Stomach (tissue), 9 donors: ENCODE results near the gene CCSER1. TPM values are rescaled to one million over a fixed set of nuclear protein-coding genes. Genes with fewer than 3 reads are reported as not detected.

ENCODE experiments used
- DNase-seq, 2 donors: peaks; one replicate each; pipeline versions ENCODE4 v3.0.0 to v3.0.0-alpha.2; 2013 to 2019
- H3K27ac ChIP-seq, 5 donors: fragments of 200-600 bp in 4 of 5; sonication (generic) in 4 of 5; one replicate each; pipeline ENCODE4 v1.5.1; 2013 to 2019; ENCODE audit warnings: mild to moderate bottlenecking in 1 of 5, moderate library complexity in 1 of 5
- H3K27me3 ChIP-seq, 3 donors: fragments of 200-600 bp; sonication (generic); one replicate each; pipeline ENCODE4 v1.5.1; 2017 to 2019; ENCODE audit warnings: mixed run types in 1 of 3
- H3K36me3 ChIP-seq, 4 donors: fragments of 200-600 bp; sonication (generic); 1 replicate in 3 of 4; 2 replicates in 1 of 4; pipeline ENCODE4 v1.5.1; 2016 to 2019
- H3K4me1 ChIP-seq, 4 donors: fragments of 200-600 bp; sonication (generic); one replicate each; pipeline ENCODE4 v1.5.1; 2016 to 2019
- H3K4me3 ChIP-seq, 4 donors: fragments of 200-600 bp; sonication (generic) in 3 of 4; one replicate each; pipeline ENCODE4 v1.5.1; 2016 to 2019; ENCODE audit warnings: mild to moderate bottlenecking in 1 of 4
- H3K9me3 ChIP-seq, 4 donors: fragments of 200-600 bp; sonication (generic); one replicate each; pipeline ENCODE4 v1.5.1; 2016 to 2019
- EP300 ChIP-seq: sonication (generic); formaldehyde crosslinking; IDR thresholded peaks from one replicate; pipeline ENCODE4 v1.6.1; 2017; ENCODE audit warnings: antibody characterized with exemption
- POLR2A ChIP-seq, 4 donors: fragments of 450-650 bp; IDR thresholded peaks; one replicate each; pipeline ENCODE4 v1.6.1; 2016; ENCODE audit warnings: antibody characterized with exemption in 4 of 4, control low read depth in 2 of 4, mild to moderate bottlenecking in 1 of 4, moderate library complexity in 1 of 4
- POLR2AphosphoS5 ChIP-seq, 3 donors: sonication (generic); formaldehyde crosslinking; IDR thresholded peaks; one replicate each; pipeline ENCODE4 v1.6.1; 2016; ENCODE audit warnings: antibody characterized with exemption in 3 of 3
- WGBS, 5 donors: extraction: QIAGEN DNeasy Blood & Tissue Kit in 3 of 5; methylation state at CpG; one replicate each; pipeline versions ENCODE4 v1.1.5 to v1.1.7; 2013 to 2018; 5-methylcytosine and 5-hydroxymethylcytosine counted together
- intact Hi-C: fragments of 100-400 bp; cut with DNase I; formaldehyde crosslinking; loops from one replicate; pipeline ENCODE4 v1.15.1; 2023; ENCODE audit warnings: low total_unique reads
- polyA plus RNA-seq, 3 donors: library from polyadenylated mRNA; stranded (reverse); fragments of 200-250 nt; gene quantifications; one replicate each; pipeline ENCODE4 v1.2.3, GENCODE V29; 2013
- total RNA-seq, 5 donors: library from RNA; depleted of rRNA; stranded (reverse); fragments of >200 nt; gene quantifications; one replicate each; pipeline versions ENCODE4 v1.1.0 to v1.2.3, GENCODE V29; 2014 to 2016
- TF ChIP-seq, protein P1 (sequence below), 7 experiments: fragments of 450-650 bp in 4 of 7; fragments of 200-600 bp in 3 of 7; sonication (generic) in 3 of 7; IDR thresholded peaks; one replicate each; pipeline ENCODE4 v1.5.1; 2016 to 2019; ENCODE audit warnings: antibody characterized with exemption in 7 of 7, control low read depth in 2 of 7, mild to moderate bottlenecking in 1 of 7
- donor health status: healthy with polysubstance abuse.
- donor health status: Bipolar disorder and iron deficiency.
- donor health status: healthy.

CCSER1 gene
- total and polyA plus RNA-seq, 8 donors = 0.33 to 149 (median 15.2) TPM

DNA sequence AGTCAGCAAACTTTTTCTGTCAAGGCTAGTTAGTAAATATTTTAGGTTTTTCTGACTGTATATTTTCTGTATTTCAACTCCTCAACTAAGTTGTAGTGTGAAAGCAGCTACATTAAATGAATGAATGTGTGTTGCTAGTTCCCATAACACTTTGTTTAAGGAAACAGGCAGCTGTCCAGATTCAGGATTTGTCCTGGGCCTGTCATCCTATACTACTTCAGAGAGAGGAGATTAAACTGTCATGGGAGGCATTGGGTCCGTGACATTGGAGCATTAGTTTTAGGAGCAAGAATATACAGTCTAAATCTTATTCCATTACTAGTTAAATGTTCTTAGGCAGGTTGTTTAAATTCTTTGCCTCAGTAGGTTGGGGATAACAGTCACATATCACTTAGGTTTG is 516.0 kb downstream of the CCSER1 start:
- peaks cover 0 to 2% (median 0%) of the 10 kb centered on the region in 4 donors for H3K9me3 ChIP-seq
- 72 to 89% (median 86%) methylated on average over 1 of the region's 1 CpG for WGBS, 5 donors
- TF ChIP-seq POLR2A (IDR thresholded peaks at IDR 0.05) = no peak
- TF ChIP-seq, protein P1, sequence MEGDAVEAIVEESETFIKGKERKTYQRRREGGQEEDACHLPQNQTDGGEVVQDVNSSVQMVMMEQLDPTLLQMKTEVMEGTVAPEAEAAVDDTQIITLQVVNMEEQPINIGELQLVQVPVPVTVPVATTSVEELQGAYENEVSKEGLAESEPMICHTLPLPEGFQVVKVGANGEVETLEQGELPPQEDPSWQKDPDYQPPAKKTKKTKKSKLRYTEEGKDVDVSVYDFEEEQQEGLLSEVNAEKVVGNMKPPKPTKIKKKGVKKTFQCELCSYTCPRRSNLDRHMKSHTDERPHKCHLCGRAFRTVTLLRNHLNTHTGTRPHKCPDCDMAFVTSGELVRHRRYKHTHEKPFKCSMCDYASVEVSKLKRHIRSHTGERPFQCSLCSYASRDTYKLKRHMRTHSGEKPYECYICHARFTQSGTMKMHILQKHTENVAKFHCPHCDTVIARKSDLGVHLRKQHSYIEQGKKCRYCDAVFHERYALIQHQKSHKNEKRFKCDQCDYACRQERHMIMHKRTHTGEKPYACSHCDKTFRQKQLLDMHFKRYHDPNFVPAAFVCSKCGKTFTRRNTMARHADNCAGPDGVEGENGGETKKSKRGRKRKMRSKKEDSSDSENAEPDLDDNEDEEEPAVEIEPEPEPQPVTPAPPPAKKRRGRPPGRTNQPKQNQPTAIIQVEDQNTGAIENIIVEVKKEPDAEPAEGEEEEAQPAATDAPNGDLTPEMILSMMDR (IDR thresholded peaks at IDR 0.05) = no peak
- no peak for TF ChIP-seq POLR2AphosphoS5 (IDR thresholded peaks at IDR 0.05)
- no peak for TF ChIP-seq EP300
- no peak overlapping the region for H3K27ac ChIP-seq
- no peak overlapping the region for H3K4me3 ChIP-seq
- no peaks in the 10 kb centered on the region for H3K4me1 ChIP-seq
- H3K27me3 ChIP-seq = no peaks in the 10 kb centered on the region
- no peak for DNase-seq
- no peaks in the 10 kb centered on the region for H3K36me3 ChIP-seq
- intact Hi-C loops = no loop called here

DNA sequence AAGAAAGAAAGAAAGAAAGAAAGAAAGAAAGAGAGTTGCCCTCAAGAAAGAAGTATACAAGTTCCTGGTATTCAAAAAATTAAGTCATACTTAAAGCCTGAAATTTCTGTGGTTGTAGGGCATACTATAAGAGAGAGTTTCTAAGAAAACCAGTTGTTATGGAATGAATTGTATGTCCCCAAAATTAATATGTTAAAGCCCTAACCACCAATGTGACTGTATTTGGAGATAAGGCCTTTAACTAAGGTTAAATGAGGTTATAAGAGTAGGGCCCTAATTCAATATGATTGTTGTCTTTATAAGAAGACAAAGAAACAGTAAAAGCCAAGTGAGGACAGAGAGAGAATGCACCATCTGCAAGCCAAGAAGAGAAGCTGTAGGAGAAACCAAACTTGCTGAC is 521.1 kb downstream of the CCSER1 start:
- no peak for DNase-seq
- H3K9me3 ChIP-seq = peaks cover 0 to 2% (median 0%) of the 10 kb centered on the region in 4 donors
- no peak overlapping the region for H3K4me3 ChIP-seq
- intact Hi-C loops = no loop called here
- no peaks in the 10 kb centered on the region for H3K4me1 ChIP-seq
- H3K36me3 ChIP-seq = no peaks in the 10 kb centered on the region
- TF ChIP-seq EP300 (no peak), POLR2AphosphoS5 (IDR thresholded peaks at IDR 0.05) (no peak), POLR2A (IDR thresholded peaks at IDR 0.05) (no peak)
- TF ChIP-seq, protein P1 (IDR thresholded peaks at IDR 0.05) = no peak
- no peak overlapping the region for H3K27ac ChIP-seq
- H3K27me3 ChIP-seq = no peaks in the 10 kb centered on the region

DNA sequence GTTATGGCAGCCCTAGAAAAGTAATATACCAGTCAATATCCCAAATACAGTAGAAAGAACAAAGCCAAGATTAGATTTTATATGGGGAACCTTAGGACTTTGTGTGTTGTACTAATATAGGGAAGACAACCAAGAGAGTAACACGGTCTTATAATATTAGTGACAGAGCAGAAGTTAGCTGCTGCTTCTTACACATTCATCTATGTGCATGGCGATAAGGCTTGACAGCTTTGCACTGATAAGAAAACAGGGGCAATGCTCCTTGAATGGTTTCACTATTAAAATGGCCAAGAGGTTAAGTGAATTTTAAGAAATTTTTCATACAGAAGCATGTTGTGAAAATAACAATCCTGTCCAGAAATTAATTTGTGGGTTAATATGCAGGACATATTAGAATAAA is 521.6 kb downstream of the CCSER1 start:
- Histone ChIP-seq H3K4me3 (no peak overlapping the region), H3K9me3 (peaks cover 0 to 2% (median 0%) of the 10 kb centered on the region in 4 donors), H3K4me1 (no peaks in the 10 kb centered on the region), H3K36me3 (no peaks in the 10 kb centered on the region), H3K27me3 (no peaks in the 10 kb centered on the region), H3K27ac (no peak overlapping the region)
- 84 to 90% (median 87%) methylated on average over 2 of the region's 2 CpGs for WGBS, 5 donors
- TF ChIP-seq, protein P1 (IDR thresholded peaks at IDR 0.05) = no peak
- TF ChIP-seq EP300 = no peak
- no peak for TF ChIP-seq POLR2AphosphoS5 (IDR thresholded peaks at IDR 0.05)
- no peak for TF ChIP-seq POLR2A (IDR thresholded peaks at IDR 0.05)
- DNase-seq = no peak
- intact Hi-C loops = no loop called here

DNA sequence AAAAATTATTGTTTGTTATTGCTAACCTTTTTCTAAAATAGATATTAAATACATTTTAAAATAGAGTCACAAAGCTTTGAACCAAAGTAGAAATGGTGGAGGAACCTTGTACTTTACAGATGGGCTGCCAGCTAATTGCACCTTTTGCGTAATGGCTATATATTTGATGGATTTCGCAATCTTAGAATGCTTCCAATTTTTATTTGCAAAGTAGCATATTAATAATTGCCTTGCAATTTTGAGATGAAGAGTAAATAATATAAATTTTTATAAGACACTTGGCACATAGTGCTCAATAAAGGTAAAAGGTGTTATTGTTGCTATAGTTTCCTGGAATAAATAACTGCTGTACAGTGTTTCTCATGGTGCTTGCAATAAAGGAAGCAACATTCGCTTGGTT is 533.5 kb downstream of the CCSER1 start:
- H3K4me3 ChIP-seq = no peak overlapping the region
- DNase-seq = no peak
- H3K36me3 ChIP-seq = no peaks in the 10 kb centered on the region
- no peaks in the 10 kb centered on the region for H3K27me3 ChIP-seq
- 84 to 96% (median 91%) methylated on average over 3 of the region's 3 CpGs for WGBS, 5 donors
- no peaks in the 10 kb centered on the region for H3K9me3 ChIP-seq
- no peaks in the 10 kb centered on the region for H3K4me1 ChIP-seq
- intact Hi-C loops = no loop called here
- no peak for TF ChIP-seq POLR2A (IDR thresholded peaks at IDR 0.05)
- TF ChIP-seq POLR2AphosphoS5 (IDR thresholded peaks at IDR 0.05) = no peak
- TF ChIP-seq EP300 = no peak
- TF ChIP-seq, protein P1 (IDR thresholded peaks at IDR 0.05) = no peak
- H3K27ac ChIP-seq = no peak overlapping the region
